HL-60/S4 treated with phorbol 12-myristate 13-acetate at 8.2 ng/mL for 4 days and 3 days (cell line): ENCODE measurements around the gene OR51A7.
"Not testable (repeated sequence)": the region's sequence is repeated elsewhere in the genome, so short reads cannot be mapped to it uniquely, and the experiment has no call there.

Source experiments
- in situ Hi-C: fragments of 300-500 bp; cut with MboI; formaldehyde crosslinking; loops from 2 replicates; pipeline ENCODE4 v1.15.0; 2022; ENCODE audit warnings: low sequenced_read_pairs

OR51A7 gene

DNA sequence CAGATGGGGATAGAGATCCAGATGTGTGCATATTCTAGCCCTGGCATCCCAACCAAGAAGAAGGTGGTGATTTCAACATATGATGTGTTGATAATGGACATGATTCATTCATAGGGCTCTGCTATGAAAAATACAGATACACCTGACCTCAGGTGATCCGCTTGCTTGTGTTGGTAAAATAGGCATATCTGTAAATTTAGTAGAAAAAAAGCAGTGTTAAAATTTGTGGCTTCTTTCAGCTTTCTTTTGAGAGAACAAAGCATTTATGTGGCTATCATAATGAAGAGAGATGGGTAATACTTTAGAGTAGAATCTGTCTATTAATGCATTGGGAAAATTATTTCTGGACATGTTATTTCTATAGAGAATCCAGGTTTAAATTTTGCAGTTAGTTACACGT is 52.0 kb downstream of the OR51A7 start, which contains the start of gene OR51A2:
OR51A2 (minus strand) TSS at position 101 of the 400 bp plus-strand sequence; CDS start at position 101, 0 bp downstream.
- in situ Hi-C loops, result not testable (repeated sequence)

DNA sequence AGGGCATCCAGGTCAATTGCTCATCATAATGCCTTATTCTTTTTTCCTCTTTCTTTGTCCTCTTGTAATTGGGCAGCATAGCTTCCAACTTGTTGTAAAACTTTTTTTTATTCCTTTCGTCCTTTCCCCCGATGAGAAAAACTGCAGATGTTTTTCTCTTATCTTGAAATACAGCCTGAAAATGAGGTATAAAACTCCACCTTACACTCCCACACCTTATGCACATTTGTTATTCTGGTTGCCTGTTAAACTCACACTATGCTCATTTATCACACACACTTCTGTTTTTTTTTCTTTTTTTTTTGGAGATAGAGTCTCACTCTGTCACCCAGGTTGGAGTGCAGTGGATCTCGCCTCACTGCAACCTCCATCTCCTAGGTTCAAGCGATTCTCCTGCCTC is 53.8 kb downstream of the OR51A7 start:
- in situ Hi-C loops, result no loop called here
